ENCODE results near the gene PBX1.

PBX1 gene

DNA sequence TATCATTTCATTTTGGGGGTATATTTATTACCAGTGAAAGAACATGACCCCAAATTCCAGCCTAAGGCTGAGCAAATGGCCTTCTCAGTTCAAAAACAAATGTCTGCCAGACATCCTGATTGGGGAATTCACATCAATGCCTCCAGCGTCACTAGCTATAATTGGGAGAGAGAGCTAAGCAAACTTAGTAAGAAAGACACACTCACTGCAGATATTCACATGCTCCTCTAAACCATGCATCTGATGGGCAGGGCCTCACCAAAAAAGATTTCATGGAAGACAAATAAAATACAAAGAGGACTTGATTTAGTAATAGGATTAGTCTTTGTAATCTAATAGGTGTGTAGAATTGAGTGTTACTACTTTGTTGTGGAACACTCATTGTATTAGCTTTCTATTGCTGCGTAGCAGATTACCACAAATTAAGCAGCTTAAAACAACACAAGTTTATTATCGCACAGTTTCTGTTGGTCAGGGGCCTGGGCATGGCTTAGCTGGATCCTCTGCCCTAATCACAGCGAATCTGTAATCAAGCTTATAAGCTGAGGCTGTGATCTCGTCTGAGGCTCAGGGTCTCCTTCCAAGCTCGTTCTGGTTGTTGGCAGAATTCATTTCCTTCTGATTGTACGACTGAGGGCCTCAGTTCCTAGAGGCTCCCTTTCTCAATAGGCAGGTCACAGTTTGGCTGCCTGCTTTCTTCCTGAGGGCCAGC is 243.0 kb downstream of the PBX1 start:
- no peak for TF ChIP-seq JUND (IDR thresholded peaks at IDR 0.05; ENCODE audit: low read depth)
- in situ Hi-C loops (cut with HindIII; ENCODE audit: low pct_unique_long_range_greater_than_20kb, low sequenced_read_pairs) = no loop called here
- no peak for DNase-seq (ENCODE audit: low read depth in 1 of 2, low spot score in 1 of 2)

DNA sequence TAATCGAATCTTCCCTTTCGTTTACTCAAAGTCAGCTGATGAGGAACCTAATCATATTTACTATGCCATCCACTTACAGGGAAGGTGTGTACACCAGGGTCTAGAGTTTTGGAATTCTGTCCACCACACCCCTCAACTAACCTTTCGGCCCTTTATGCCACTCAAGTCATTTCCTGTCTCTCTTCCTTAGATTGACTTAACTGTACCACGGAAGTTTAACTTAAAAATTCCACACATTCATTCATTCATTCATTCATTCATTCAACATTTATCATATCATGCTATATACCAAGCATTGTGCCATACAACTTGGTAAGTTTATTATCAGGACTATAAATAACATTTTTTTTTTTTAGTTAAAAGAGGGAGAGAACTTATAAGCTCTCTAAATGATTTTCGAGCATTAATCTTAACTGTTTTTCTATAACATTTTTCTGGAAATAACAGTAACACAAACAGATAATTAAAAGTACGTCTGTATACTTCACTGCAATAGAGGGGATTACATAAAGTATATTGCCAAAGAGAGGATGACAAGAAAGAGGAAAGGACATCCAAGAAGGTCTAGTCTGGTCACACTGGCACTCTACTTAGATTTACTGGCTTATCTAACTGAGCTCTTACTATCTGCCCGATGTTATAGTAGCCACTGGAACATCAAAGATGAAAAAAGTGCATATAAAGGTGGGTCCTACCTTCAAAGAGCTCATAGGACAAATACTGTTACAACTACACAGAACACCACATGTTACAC is 243.7 kb downstream of the PBX1 start:
- in situ Hi-C loops (cut with HindIII; ENCODE audit: low pct_unique_long_range_greater_than_20kb, low sequenced_read_pairs) = no loop called here
- no peak for DNase-seq (ENCODE audit: low read depth in 1 of 2, low spot score in 1 of 2)
- no peak for TF ChIP-seq JUND (IDR thresholded peaks at IDR 0.05; ENCODE audit: low read depth)

DNA sequence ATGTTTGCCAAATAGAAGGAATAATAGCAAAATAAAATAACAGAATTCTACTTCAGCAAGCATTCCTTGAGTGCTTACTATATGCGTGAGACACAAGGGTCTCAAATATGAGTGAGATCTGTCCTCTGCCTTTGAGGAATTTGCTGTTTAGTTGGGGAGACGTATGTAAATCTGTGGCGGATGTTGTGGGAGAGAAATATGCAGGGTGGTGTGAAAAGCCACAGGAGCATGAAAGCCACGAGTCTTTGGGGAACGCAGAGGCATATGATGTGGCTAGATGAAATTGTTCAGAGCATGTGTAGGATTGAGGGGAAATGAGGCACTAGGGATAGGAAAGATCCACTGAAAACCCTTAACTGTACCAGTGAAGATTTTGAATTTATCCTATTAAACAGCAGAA is 244.4 kb downstream of the PBX1 start:
- in situ Hi-C loops (cut with HindIII; ENCODE audit: low pct_unique_long_range_greater_than_20kb, low sequenced_read_pairs) = no loop called here
- DNase-seq (ENCODE audit: low read depth in 1 of 2, low spot score in 1 of 2) = no peak
- TF ChIP-seq JUND (IDR thresholded peaks at IDR 0.05; ENCODE audit: low read depth) = no peak

DNA sequence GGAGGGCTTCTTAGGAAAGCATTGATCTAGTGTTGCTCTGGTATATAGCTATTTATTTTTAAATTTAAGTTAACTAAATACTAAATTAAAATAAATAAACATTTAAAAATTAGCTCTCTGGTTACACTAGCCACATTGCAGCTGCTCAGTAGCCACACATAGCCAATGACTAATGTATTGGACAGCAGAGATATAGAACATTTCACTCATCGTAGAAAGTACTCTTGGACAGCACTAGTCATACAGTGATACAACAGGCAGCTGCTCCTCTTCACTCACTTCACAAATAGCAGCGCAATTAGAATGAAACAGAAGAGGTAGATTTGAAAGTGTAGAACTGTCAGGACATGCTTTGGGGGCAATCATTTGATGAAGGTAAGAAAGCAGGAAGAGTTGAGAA is 245.4 kb downstream of the PBX1 start:
- in situ Hi-C loops (cut with HindIII; ENCODE audit: low pct_unique_long_range_greater_than_20kb, low sequenced_read_pairs) = no loop called here
- no peak for DNase-seq (ENCODE audit: low read depth in 1 of 2, low spot score in 1 of 2)

DNA sequence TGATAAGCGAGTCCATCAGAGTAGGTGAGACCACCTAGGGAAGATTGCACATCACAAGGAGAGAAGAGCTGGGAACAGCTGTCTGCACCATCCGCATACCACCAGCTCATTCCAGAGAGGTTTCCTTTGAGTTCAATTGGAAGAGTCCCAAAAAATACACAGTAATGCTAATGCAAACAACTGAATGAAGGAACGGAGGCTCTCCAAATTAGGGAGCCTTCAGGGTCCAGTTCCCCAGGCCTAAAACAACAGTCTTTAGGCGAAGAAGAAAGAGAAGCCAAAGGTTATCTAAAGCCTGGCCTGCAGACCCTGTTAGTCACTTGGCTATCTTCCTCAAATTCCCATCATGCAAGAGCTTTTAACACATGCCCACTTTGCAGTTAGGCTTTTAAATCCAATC is 246.4 kb downstream of the PBX1 start:
- in situ Hi-C loops (cut with HindIII; ENCODE audit: low pct_unique_long_range_greater_than_20kb, low sequenced_read_pairs) = no loop called here
- DNase-seq (ENCODE audit: low read depth in 1 of 2, low spot score in 1 of 2) = peak in 1 of 2 experiments; percentile 19
- no peak for TF ChIP-seq JUND (IDR thresholded peaks at IDR 0.05; ENCODE audit: low read depth)

More for the DNA sequence above, 245.4 kb downstream of the PBX1 start:
- TF ChIP-seq JUND (IDR thresholded peaks at IDR 0.05; ENCODE audit: low read depth) = no peak

DNA sequence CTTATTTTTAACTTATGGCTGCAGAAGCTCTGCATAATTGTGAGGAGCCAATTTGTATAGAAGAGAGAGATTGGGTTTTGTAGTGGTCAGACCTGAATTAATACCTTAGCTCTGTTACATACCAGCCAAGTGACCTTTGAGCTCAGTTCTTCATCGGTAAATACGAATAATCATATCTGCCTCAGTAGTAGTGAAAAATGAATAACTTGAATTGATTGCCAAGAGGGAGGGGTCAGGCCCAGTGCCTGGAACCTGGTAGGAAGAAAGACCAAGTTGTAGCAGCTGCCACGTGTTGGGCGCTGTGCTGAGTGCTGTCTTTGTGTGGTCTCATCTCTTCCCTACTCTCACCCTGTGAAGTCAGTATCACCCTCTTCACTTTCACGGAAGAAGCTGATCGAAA is 247.5 kb downstream of the PBX1 start:
- DNase-seq (ENCODE audit: low read depth in 1 of 2, low spot score in 1 of 2) = no peak
- in situ Hi-C loops (cut with HindIII; ENCODE audit: low pct_unique_long_range_greater_than_20kb, low sequenced_read_pairs) = no loop called here
- no peak for TF ChIP-seq JUND (IDR thresholded peaks at IDR 0.05; ENCODE audit: low read depth)

DNA sequence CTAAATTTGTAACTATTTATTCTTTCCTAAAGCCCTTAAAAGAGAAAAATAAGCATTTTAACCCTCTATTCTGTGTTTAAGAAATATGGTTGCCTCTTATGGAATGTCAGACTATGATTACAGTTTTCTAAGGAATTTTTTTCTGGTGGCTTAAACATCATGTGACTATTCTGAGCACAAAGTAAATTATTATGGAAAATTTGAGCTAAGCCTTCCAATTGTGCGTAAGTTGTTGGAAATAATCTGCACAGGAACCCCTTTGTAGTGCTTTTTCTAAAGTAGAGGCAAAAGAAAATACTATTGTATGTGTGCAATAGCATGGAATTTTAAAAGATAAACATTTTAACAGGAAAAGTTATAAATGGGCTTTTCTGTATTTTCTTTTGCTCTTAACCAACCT is 254.8 kb downstream of the PBX1 start:
- no peak for TF ChIP-seq JUND (IDR thresholded peaks at IDR 0.05; ENCODE audit: low read depth)
- in situ Hi-C loops (cut with HindIII; ENCODE audit: low pct_unique_long_range_greater_than_20kb, low sequenced_read_pairs) = no loop called here
- DNase-seq (ENCODE audit: low read depth in 1 of 2, low spot score in 1 of 2) = no peak

DNA sequence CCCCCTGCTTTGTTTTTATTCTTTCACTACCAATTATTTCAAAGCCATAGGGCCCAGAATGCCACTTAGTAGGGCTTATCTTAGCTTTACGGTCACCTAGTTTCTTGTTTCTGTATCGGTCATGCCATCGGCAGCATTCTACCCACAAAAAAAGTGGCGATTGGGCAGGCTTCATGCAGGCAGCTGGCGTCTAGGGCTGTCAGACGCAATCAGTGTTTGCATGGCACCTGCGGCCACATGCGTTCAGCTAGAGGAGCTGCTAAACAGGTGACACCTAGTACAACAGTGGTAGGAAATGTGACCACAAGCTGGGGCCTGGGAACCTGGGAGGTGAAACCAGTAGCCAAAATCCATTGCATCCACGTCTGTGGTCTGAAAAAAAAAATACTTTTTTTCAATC is 262.7 kb downstream of the PBX1 start:
- TF ChIP-seq JUND (IDR thresholded peaks at IDR 0.05; ENCODE audit: low read depth) = no peak
- DNase-seq (ENCODE audit: low read depth in 1 of 2, low spot score in 1 of 2) = no peak
- in situ Hi-C loops (cut with HindIII; ENCODE audit: low pct_unique_long_range_greater_than_20kb, low sequenced_read_pairs) = no loop called here

DNA sequence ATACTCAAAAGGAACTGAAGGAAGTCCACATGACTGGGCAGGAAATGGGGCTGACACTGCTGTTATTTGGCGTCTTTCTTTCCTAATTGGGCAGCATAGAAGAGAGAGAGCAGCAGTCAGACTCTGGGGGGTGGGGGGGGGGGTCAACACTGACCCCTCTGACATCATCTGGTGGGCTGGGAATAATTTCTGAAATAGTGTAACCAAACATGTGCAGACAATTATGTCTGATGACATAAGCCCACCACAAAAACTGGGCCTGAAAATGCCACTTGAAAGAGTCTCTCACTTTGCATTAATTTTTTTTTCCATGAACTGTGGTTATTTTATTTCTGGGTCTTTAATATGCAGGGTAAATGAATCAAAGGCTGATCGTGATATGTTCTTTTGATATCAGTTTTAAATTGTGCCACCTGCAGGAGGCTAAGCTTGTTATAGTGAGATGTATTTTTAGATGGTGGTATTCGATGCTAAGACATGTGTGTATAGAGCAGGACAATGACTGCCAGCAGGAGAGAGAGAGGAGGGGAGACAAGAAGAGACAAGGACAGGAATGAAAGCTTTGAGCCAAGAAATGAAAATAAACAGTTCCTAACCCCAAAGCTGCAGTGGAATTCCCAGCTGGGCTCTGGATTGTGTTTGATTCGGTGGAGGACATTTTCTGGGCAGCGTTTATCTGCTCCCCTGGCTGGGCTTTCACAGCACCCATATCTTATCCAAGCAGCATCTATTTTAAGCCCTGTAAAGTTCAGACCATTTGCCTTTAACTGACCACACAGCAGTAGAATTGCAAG is 264.7 kb downstream of the PBX1 start:
- DNase-seq (ENCODE audit: low read depth in 1 of 2, low spot score in 1 of 2) = no peak
- TF ChIP-seq JUND (IDR thresholded peaks at IDR 0.05; ENCODE audit: low read depth) = no peak
- in situ Hi-C loops (cut with HindIII; ENCODE audit: low pct_unique_long_range_greater_than_20kb, low sequenced_read_pairs) = no loop called here

DNA sequence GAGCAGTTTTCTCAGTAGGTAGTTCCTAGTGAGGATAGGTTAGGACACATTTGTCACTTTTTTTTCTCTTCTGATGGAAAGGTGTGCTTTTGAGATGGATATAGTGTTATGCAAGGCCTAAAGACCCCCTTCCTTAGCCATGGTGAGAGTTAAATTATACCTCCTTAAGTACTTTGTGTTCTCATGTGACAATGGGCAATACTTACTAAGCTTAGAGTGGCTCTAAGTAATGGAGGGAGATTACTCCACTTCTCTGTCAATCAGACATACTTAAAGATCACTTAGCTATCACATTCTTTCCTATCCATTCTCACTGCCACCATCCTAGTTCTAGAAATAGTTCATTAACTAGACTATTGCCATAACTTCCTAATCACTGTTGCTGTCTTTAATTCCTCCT is 265.6 kb downstream of the PBX1 start:
- in situ Hi-C loops (cut with HindIII; ENCODE audit: low pct_unique_long_range_greater_than_20kb, low sequenced_read_pairs) = no loop called here
- no peak for DNase-seq (ENCODE audit: low read depth in 1 of 2, low spot score in 1 of 2)
- TF ChIP-seq JUND (IDR thresholded peaks at IDR 0.05; ENCODE audit: low read depth) = no peak

DNA sequence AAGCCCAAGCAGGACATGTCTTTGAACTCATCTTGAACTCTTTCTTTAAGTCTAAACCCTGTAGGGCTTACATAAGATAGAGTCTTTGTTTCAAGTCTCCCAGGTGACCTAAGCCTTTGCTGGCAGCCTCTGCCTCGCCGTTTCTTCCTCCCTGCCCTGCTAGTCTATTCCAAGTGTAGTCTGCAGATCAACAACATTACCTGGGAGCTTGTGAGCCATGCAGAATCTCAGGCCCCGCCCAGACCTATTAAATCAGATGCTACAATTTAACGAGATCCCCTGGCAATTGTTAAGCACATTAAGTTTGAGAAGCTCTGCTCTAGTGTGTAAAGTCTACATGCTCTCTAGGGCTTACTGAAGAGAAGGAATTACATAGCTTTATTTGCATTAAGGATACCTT is 271.6 kb downstream of the PBX1 start:
- in situ Hi-C loops (cut with HindIII; ENCODE audit: low pct_unique_long_range_greater_than_20kb, low sequenced_read_pairs) = no loop called here
- no peak for DNase-seq (ENCODE audit: low read depth in 1 of 2, low spot score in 1 of 2)
- TF ChIP-seq JUND (IDR thresholded peaks at IDR 0.05; ENCODE audit: low read depth) = no peak

DNA sequence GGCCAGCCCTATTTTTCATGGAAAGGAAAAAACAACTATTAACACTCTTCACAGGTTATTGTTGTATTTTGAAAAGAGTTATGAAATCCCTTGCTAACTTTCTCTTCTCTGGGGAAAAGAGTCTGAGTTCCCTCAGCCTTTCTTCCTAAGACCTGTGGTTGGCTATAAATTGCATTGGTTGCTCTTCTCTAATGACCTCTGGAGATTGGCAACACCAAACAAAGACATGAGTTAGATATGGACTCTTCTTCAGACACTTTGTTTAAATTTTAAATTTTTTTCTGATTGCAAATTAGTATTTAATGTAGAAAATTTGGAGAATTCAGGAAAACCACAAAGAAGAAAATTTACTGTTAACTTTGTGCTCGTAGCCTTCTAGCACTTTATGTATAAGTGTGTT is 275.7 kb downstream of the PBX1 start:
- TF ChIP-seq JUND (IDR thresholded peaks at IDR 0.05; ENCODE audit: low read depth) = no peak
- in situ Hi-C loops (cut with HindIII; ENCODE audit: low pct_unique_long_range_greater_than_20kb, low sequenced_read_pairs) = no loop called here
- DNase-seq (ENCODE audit: low read depth in 1 of 2, low spot score in 1 of 2) = no peak

DNA sequence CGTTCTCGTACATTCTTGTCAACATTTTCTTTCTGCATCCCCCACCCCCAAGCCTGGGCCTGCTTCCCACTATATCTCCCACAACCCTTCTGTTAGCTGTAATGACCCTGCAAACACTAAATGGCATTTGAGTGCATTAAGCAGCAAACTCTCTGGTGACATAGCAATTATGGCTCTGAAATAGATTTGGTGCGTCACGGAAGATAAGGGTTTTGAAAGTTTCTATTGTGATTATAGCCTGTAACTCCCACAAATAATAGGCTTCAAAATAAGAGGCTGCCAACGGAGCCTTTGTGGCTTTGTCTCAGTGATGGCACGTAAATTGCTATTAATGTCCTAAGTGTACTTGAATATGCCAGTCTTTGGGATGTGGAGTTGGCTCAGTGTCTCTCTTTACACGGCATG is 277.6 kb downstream of the PBX1 start:
- in situ Hi-C loops (cut with HindIII; ENCODE audit: low pct_unique_long_range_greater_than_20kb, low sequenced_read_pairs) = no loop called here
- DNase-seq (ENCODE audit: low read depth in 1 of 2, low spot score in 1 of 2) = no peak
- no peak for TF ChIP-seq JUND (IDR thresholded peaks at IDR 0.05; ENCODE audit: low read depth)
